Loucy (cell line): ENCODE data around the gene TMIGD1.

Experiments used
- H2AFZ ChIP-seq: fragments of 200-600 bp; sonication (generic); 2 replicates; pipeline ENCODE4 v1.6.0; 2016; ENCODE audit warnings: antibody characterized with exemption, mild to moderate bottlenecking, low read length, moderate library complexity
- H3F3A ChIP-seq: fragments of 200-600 bp; 2 replicates; pipeline ENCODE4 v1.6.0; 2016; ENCODE audit warnings: antibody characterized with exemption, low read depth, mild to moderate bottlenecking
- H3K27me3 ChIP-seq: fragments of 200-600 bp; sonication (generic); 2 replicates; pipeline ENCODE4 v1.6.1; 2014; ENCODE audit warnings: low read length, mild to moderate bottlenecking; ENCODE audit not compliant: insufficient read depth, poor library complexity, severe bottlenecking
- H3K36me3 ChIP-seq: fragments of 200-600 bp; sonication (generic); 2 replicates; pipeline ENCODE4 v1.6.1; 2016; ENCODE audit warnings: low read length; ENCODE audit not compliant: insufficient read depth
- H3K4me1 ChIP-seq: fragments of 200-600 bp; sonication (generic); 2 replicates; pipeline ENCODE4 v1.5.1; 2014; ENCODE audit warnings: low read length, mild to moderate bottlenecking; ENCODE audit not compliant: insufficient read depth, poor library complexity, severe bottlenecking
- H3K4me2 ChIP-seq: fragments of 200-600 bp; sonication (generic); 2 replicates; pipeline ENCODE4 v1.6.0; 2014; ENCODE audit warnings: antibody characterized with exemption, low read length, low read depth, mild to moderate bottlenecking; ENCODE audit not compliant: poor library complexity, severe bottlenecking
- H3K4me3 ChIP-seq: fragments of 200-600 bp; sonication (generic); 2 replicates; pipeline ENCODE4 v1.5.1; 2014; ENCODE audit warnings: low read length, mild to moderate bottlenecking, mixed read lengths; ENCODE audit not compliant: poor library complexity, severe bottlenecking
- H3K79me2 ChIP-seq: fragments of 200-600 bp; sonication (generic); 2 replicates; pipeline ENCODE4 v1.6.1; 2014; ENCODE audit warnings: low read length; ENCODE audit not compliant: insufficient read depth
- H3K9ac ChIP-seq: fragments of 200-600 bp; sonication (generic); 2 replicates; pipeline ENCODE4 v1.6.0; 2014; ENCODE audit warnings: mild to moderate bottlenecking, low read depth, low read length, moderate library complexity; ENCODE audit not compliant: poor library complexity, severe bottlenecking
- H3K9me2 ChIP-seq: fragments of 200-600 bp; sonication (generic); replicated peaks from 2 replicates; pipeline ENCODE4 v1.6.1; 2016; ENCODE audit warnings: low read depth, low read length, mixed read lengths
- H3K9me3 ChIP-seq: fragments of 200-600 bp; sonication (generic); 2 replicates; pipeline ENCODE4 v1.6.1; 2014; ENCODE audit warnings: mild to moderate bottlenecking, antibody characterized with exemption, low read length, low read depth; ENCODE audit not compliant: insufficient read depth
- H4K20me1 ChIP-seq: fragments of 200-600 bp; sonication (generic); 2 replicates; pipeline ENCODE4 v1.6.0; 2014; ENCODE audit warnings: antibody characterized with exemption, low read length, mild to moderate bottlenecking; ENCODE audit not compliant: insufficient read depth, poor library complexity, severe bottlenecking
- CTCF ChIP-seq: fragments of 200-600 bp; sonication (generic); conservative IDR thresholded peaks from 2 replicates; pipeline ENCODE4 v1.5.1; 2014; ENCODE audit warnings: mild to moderate bottlenecking, antibody characterized with exemption, low read length
- EZH2phosphoT487 ChIP-seq: fragments of 200-600 bp; IDR thresholded peaks from 2 replicates; pipeline ENCODE4 v1.6.1; 2018; ENCODE audit warnings: antibody characterized with exemption, mild to moderate bottlenecking, moderate library complexity, borderline replicate concordance

Gene TMIGD1

GRCh38 chr17:30291543-30292285 lies 42.1 kb downstream of the TMIGD1 start, which contains the start of gene BLMH:
TSS of gene BLMH (minus strand) at chr17:30291944. CDS start at chr17:30291819, 125 bp downstream.
- peak within 1 kb of the TSS; percentile 79 for H3K4me2 ChIP-seq
- H3K36me3 ChIP-seq, result peaks cover 10% of the 10 kb centered on the region; the same call in 1 of the 2 replicates
- peaks cover 23% of the 10 kb centered on the region for H4K20me1 ChIP-seq
- no peaks in the 10 kb centered on the region for H3K9me3 ChIP-seq
- peak within 1 kb of the TSS; percentile 97 for H2AFZ ChIP-seq
- no peaks in the 10 kb centered on the region for H3K9me2 ChIP-seq
- H3K4me3 ChIP-seq, result peak within 1 kb of the TSS; percentile 94
- peaks cover 22% of the 10 kb centered on the region for H3K4me1 ChIP-seq
- H3F3A ChIP-seq, result no peaks in the 10 kb centered on the region; the same call in 1 of the 2 replicates
- TF ChIP-seq CTCF (no peak), EZH2phosphoT487 (no peak)
- H3K9ac ChIP-seq, result peak within 1 kb of the TSS; percentile 79
- H3K27me3 ChIP-seq, result no peaks in the 10 kb centered on the region
- H3K79me2 ChIP-seq, result peaks cover 24% of the 10 kb centered on the region

- Histone ChIP-seq H3K79me2 (peaks cover 24% of the 10 kb centered on the region), H2AFZ (peak overlapping the region; percentile 97), H3K9me3 (no peaks in the 10 kb centered on the region), H4K20me1 (peaks cover 23% of the 10 kb centered on the region), H3K9ac (peak overlapping the region; percentile 79), H3K36me3 (peaks cover 18% of the 10 kb centered on the region; the same call in 1 of the 2 replicates), H3K4me1 (peaks cover 22% of the 10 kb centered on the region), H3K4me2 (peak overlapping the region; percentile 79), H3K4me3 (peak overlapping the region; percentile 94), H3K27me3 (no peaks in the 10 kb centered on the region), H3K9me2 (no peaks in the 10 kb centered on the region), H3F3A (no peaks in the 10 kb centered on the region; the same call in 1 of the 2 replicates)
- TF ChIP-seq EZH2phosphoT487, result no peak
- TF ChIP-seq CTCF, result no peak
Measured at GRCh38 chr17:30290696-30291542, 42.9 kb downstream of the TMIGD1 start.

- Histone ChIP-seq H3K79me2 (peaks cover 24% of the 10 kb centered on the region), H3K9ac (peak overlapping the region; percentile 79), H3K27me3 (no peaks in the 10 kb centered on the region), H3K4me2 (peak overlapping the region; percentile 79), H3K9me2 (no peaks in the 10 kb centered on the region), H3K36me3 (peaks cover 26% of the 10 kb centered on the region; the same call in 1 of the 2 replicates), H4K20me1 (peaks cover 23% of the 10 kb centered on the region), H3K9me3 (no peaks in the 10 kb centered on the region), H2AFZ (no peak overlapping the region), H3K4me3 (peak overlapping the region; percentile 94), H3F3A (no peaks in the 10 kb centered on the region; the same call in 1 of the 2 replicates), H3K4me1 (peaks cover 22% of the 10 kb centered on the region)
- no peak for TF ChIP-seq EZH2phosphoT487
- TF ChIP-seq CTCF, result no peak
Measured at GRCh38 chr17:30290077-30290476, 43.8 kb downstream of the TMIGD1 start.
